ENCODE measurements around the gene CELF5.

- TF ChIP-seq POLR2A (IDR thresholded peaks at IDR 0.05; ENCODE audit: low read depth, low read length) (no peak), TAF1 (IDR thresholded peaks at IDR 0.05; ENCODE audit: borderline replicate concordance, low read depth, low read length) (no peak), POLR2AphosphoS5 (IDR thresholded peaks at IDR 0.05; ENCODE audit: low read depth, low read length) (no peak)
These were observed 31.8 kb upstream of the CELF5 start for GRCh38 chr19:3192684-3193083.
